Right forelimb (tissue), 1 donor: ENCODE results near the gene SGK2.
"Not testable (repeated sequence)": the region's sequence is repeated elsewhere in the genome, so short reads cannot be mapped to it uniquely, and the experiment has no call there.

ENCODE experiments used
- DNase-seq: peaks from one replicate; pipeline ENCODE4 v3.0.0-alpha.2; 2018

Gene SGK2

GRCh38 chr20:43607278-43607677, 48.5 kb downstream of the SGK2 start:
- DNase-seq: not testable (repeated sequence)

GRCh38 chr20:43631598-43631997, 72.8 kb downstream of the SGK2 start:
- no peak for DNase-seq
